CD14-positive monocyte (primary cell): Measurements from ENCODE around the gene ALAD. TPM values are rescaled to one million over a fixed set of nuclear protein-coding genes. Genes with fewer than 3 reads are reported as not detected.

Experiments
- DNase-seq, 3 donors: peaks; one replicate each; pipeline ENCODE4 v3.0.0-alpha.2; 2011 to 2022
- H2AFZ ChIP-seq: 2 replicates; pipeline ENCODE4 v1.6.0; 2012; ENCODE audit warnings: mild to moderate bottlenecking, low read depth, low read length, inconsistent platforms; ENCODE audit not compliant: insufficient read depth, poor library complexity, severe bottlenecking
- H3K27ac ChIP-seq, 2 donors: 1 replicate in 1 of 2; 2 replicates in 1 of 2; pipeline ENCODE4 v1.5.1; 2012 to 2013; ENCODE audit warnings: low read length in 2 of 2, control low read depth in 1 of 2, inconsistent platforms in 1 of 2, low read depth in 1 of 2, mild to moderate bottlenecking in 1 of 2
- H3K27me3 ChIP-seq, 2 donors: one replicate each; pipeline versions ENCODE4 v1.6.0 to v1.6.1; 2011 to 2013; ENCODE audit warnings: low read length in 2 of 2; ENCODE audit not compliant: control insufficient read depth in 2 of 2, insufficient read depth in 2 of 2
- H3K36me3 ChIP-seq, 2 donors: replicated peaks in 1 of 2; 1 replicate in 1 of 2; 2 replicates in 1 of 2; pipeline versions ENCODE4 v1.5.1 to v1.6.1; 2012 to 2013; ENCODE audit warnings: low read length in 2 of 2, control low read depth in 1 of 2, inconsistent platforms in 1 of 2, mild to moderate bottlenecking in 1 of 2; ENCODE audit not compliant: insufficient read depth in 2 of 2, control insufficient read depth in 1 of 2
- H3K4me1 ChIP-seq, 2 donors: 1 replicate in 1 of 2; 2 replicates in 1 of 2; pipeline versions ENCODE4 v1.5.1 to v1.6.1; 2012 to 2013; ENCODE audit warnings: low read length in 2 of 2, control low read depth in 1 of 2, inconsistent platforms in 1 of 2, mild to moderate bottlenecking in 1 of 2, moderate library complexity in 1 of 2; ENCODE audit not compliant: insufficient read depth in 2 of 2, control insufficient read depth in 1 of 2
- H3K4me2 ChIP-seq: replicated peaks from 2 replicates; pipeline ENCODE3; 2012; ENCODE audit warnings: low read length, moderate library complexity, mild to moderate bottlenecking; ENCODE audit not compliant: poor library complexity, severe bottlenecking; ENCODE audit errors: extremely low read depth
- H3K4me3 ChIP-seq, 3 experiments: fragments of 200-600 bp in 1 of 3; sonication (generic) in 1 of 3; replicated peaks in 1 of 3; 1 replicate in 2 of 3; 2 replicates in 1 of 3; pipeline ENCODE4 v1.5.1; 2011 to 2013; ENCODE audit warnings: low read length in 3 of 3, mild to moderate bottlenecking in 3 of 3, control low read depth in 2 of 3, low read depth in 2 of 3, inconsistent platforms in 1 of 3, moderate library complexity in 1 of 3
- H3K79me2 ChIP-seq: 2 replicates; pipeline ENCODE4 v1.6.0; 2012; ENCODE audit warnings: mild to moderate bottlenecking, control low read depth, inconsistent platforms, low read length, moderate library complexity; ENCODE audit not compliant: insufficient read depth
- H3K9ac ChIP-seq: 2 replicates; pipeline ENCODE4 v1.6.0; 2017; ENCODE audit warnings: low read length, mild to moderate bottlenecking; ENCODE audit not compliant: insufficient read depth, poor library complexity, severe bottlenecking
- H3K9me3 ChIP-seq, 2 donors: replicated peaks in 1 of 2; 1 replicate in 1 of 2; 2 replicates in 1 of 2; pipeline versions ENCODE4 v1.5.1 to v1.6.1; 2012 to 2013; ENCODE audit warnings: low read length in 2 of 2, control low read depth in 1 of 2; ENCODE audit not compliant: control insufficient read depth in 1 of 2, insufficient read depth in 1 of 2
- H4K20me1 ChIP-seq: 2 replicates; pipeline ENCODE4 v1.6.0; 2012; ENCODE audit warnings: mild to moderate bottlenecking, low read length, control low read depth, moderate library complexity; ENCODE audit not compliant: insufficient read depth
- H3K27ac Mint-ChIP-seq, 7 donors: one replicate each; pipeline ENCODE4 v1.8.0; 2020; ENCODE audit warnings: mild to moderate bottlenecking in 7 of 7, mixed read lengths in 7 of 7, moderate library complexity in 6 of 7, inconsistent platforms in 2 of 7
- H3K27me3 Mint-ChIP-seq, 3 donors: one replicate each; pipeline ENCODE4 v1.8.0; 2021 to 2022; ENCODE audit warnings: low read depth in 3 of 3, mild to moderate bottlenecking in 3 of 3, mixed read lengths in 3 of 3, moderate library complexity in 3 of 3, inconsistent platforms in 1 of 3
- H3K36me3 Mint-ChIP-seq, 2 donors: one replicate each; pipeline ENCODE4 v1.8.0; 2020; ENCODE audit warnings: mixed read lengths in 2 of 2, inconsistent platforms in 1 of 2, mild to moderate bottlenecking in 1 of 2
- H3K4me1 Mint-ChIP-seq: one replicate; pipeline ENCODE4 v1.8.0; 2020; ENCODE audit warnings: mild to moderate bottlenecking, mixed read lengths
- H3K4me3 Mint-ChIP-seq, 2 donors: one replicate each; pipeline ENCODE4 v1.8.0; 2020; ENCODE audit warnings: mild to moderate bottlenecking in 2 of 2, mixed read lengths in 2 of 2, moderate library complexity in 1 of 2
- H3K9me3 Mint-ChIP-seq, 7 donors: one replicate each; pipeline ENCODE4 v1.8.0; 2020 to 2022; ENCODE audit warnings: mixed read lengths in 7 of 7, mild to moderate bottlenecking in 6 of 7, moderate library complexity in 6 of 7, inconsistent platforms in 2 of 7
- WGBS: methylation state at CpG from one replicate; pipeline ENCODE4 v1.1.5; 2013; ENCODE audit warnings: missing lambda C conversion rate; ENCODE audit not compliant: insufficient coverage; 5-methylcytosine and 5-hydroxymethylcytosine counted together
- intact Hi-C, 2 donors: fragments of 100-400 bp; cut with micrococcal nuclease; formaldehyde crosslinking; loops; one replicate each; pipeline versions ENCODE4 v1.15.0 to v1.15.1; 2023
- polyA plus RNA-seq, 3 donors: library from polyadenylated mRNA; depleted of rRNA in 1 of 3; unstranded in 2 of 3; stranded (reverse) in 1 of 3; fragments of 300-500 nt in 2 of 3; fragments of >200 nt in 1 of 3; fragmentation: Illumina TruSeq in 2 of 3; gene quantifications; 1 replicate in 2 of 3; 2 replicates in 1 of 3; pipeline ENCODE4 v1.2.3, GENCODE V29; 2012 to 2021
- TF ChIP-seq, protein P1 (sequence below): fragments of 200-600 bp; IDR thresholded peaks from one replicate; pipeline ENCODE4 v1.8.0; 2022; ENCODE audit warnings: antibody characterized with exemption, mild to moderate bottlenecking

The ALAD gene
- polyA plus RNA-seq, 3 donors = 17.1 to 24.6 (median 20.9) TPM

- Mint-ChIP-seq H3K4me3 (no peak overlapping the region), H3K9me3 (peaks cover 0 to 4% (median 0%) of the 10 kb centered on the region in 7 donors), H3K27ac (peak overlapping the region in 2 of 7 donors; percentile 26 to 69), H3K36me3 (peaks cover 65 to 82% of the 10 kb centered on the region in 2 donors), H3K27me3 (peaks cover 0 to 5% (median 0%) of the 10 kb centered on the region in 3 donors), H3K4me1 (peaks cover 24% of the 10 kb centered on the region)
- Histone ChIP-seq H3K4me3 (no peak overlapping the region), H3K9me3 (no peaks in the 10 kb centered on the region), H3K27me3 (no peaks in the 10 kb centered on the region), H3K36me3 (peaks cover 46 to 58% of the 10 kb centered on the region in 2 donors), H3K9ac (no peak overlapping the region), H3K79me2 (no peaks in the 10 kb centered on the region), H2AFZ (no peak overlapping the region), H4K20me1 (no peaks in the 10 kb centered on the region), H3K4me1 (peaks cover 11 to 30% of the 10 kb centered on the region in 2 donors), H3K27ac (peak overlapping the region in 1 of 2 donors; percentile 1), H3K4me2 (no peak overlapping the region)
- TF ChIP-seq, protein P1, sequence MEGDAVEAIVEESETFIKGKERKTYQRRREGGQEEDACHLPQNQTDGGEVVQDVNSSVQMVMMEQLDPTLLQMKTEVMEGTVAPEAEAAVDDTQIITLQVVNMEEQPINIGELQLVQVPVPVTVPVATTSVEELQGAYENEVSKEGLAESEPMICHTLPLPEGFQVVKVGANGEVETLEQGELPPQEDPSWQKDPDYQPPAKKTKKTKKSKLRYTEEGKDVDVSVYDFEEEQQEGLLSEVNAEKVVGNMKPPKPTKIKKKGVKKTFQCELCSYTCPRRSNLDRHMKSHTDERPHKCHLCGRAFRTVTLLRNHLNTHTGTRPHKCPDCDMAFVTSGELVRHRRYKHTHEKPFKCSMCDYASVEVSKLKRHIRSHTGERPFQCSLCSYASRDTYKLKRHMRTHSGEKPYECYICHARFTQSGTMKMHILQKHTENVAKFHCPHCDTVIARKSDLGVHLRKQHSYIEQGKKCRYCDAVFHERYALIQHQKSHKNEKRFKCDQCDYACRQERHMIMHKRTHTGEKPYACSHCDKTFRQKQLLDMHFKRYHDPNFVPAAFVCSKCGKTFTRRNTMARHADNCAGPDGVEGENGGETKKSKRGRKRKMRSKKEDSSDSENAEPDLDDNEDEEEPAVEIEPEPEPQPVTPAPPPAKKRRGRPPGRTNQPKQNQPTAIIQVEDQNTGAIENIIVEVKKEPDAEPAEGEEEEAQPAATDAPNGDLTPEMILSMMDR = no peak
- no peak for DNase-seq
- WGBS = 93% methylated on average over 6 of the region's 9 CpGs
- intact Hi-C loops = no loop called here
Observed at GRCh38 chr9:113387560-113388230, 13.4 kb downstream of the ALAD start.

- peaks cover 29% of the 10 kb centered on the region for H3K4me1 Mint-ChIP-seq
- Histone ChIP-seq H3K4me3 (no peak overlapping the region), H3K79me2 (no peaks in the 10 kb centered on the region), H3K36me3 (peaks cover 38 to 49% of the 10 kb centered on the region in 2 donors), H3K27ac (peak overlapping the region in 1 of 2 donors; percentile 38), H3K4me1 (peaks cover 11 to 30% of the 10 kb centered on the region in 2 donors), H3K4me2 (no peak overlapping the region), H4K20me1 (no peaks in the 10 kb centered on the region), H2AFZ (no peak overlapping the region), H3K27me3 (no peaks in the 10 kb centered on the region), H3K9ac (no peak overlapping the region), H3K9me3 (no peaks in the 10 kb centered on the region)
- H3K36me3 Mint-ChIP-seq = peaks cover 57 to 73% of the 10 kb centered on the region in 2 donors
- TF ChIP-seq, protein P1 = no peak
- intact Hi-C loops = no loop called here
- peak; percentile 30 to 49 (median 49) for DNase-seq
- peaks cover 0 to 5% (median 0%) of the 10 kb centered on the region in 3 donors for H3K27me3 Mint-ChIP-seq
- peak overlapping the region in 5 of 7 donors; percentile 30 to 87 (median 55) for H3K27ac Mint-ChIP-seq
- H3K4me3 Mint-ChIP-seq = no peak overlapping the region
- peaks cover 0 to 4% (median 0%) of the 10 kb centered on the region in 7 donors for H3K9me3 Mint-ChIP-seq
- WGBS = 51% methylated on average over 4 of the region's 4 CpGs
Observed at GRCh38 chr9:113386571-113387393, 14.3 kb downstream of the ALAD start.
